Gastrocnemius medialis (tissue), 4 donors: ENCODE measurements around the gene ENTPD7.

Experiments used
- CTCF ChIP-seq, 5 experiments: fragments of 450-650 bp in 3 of 5; fragments of 200-600 bp in 2 of 5; sonication (generic) in 2 of 5; IDR thresholded peaks in 4 of 5; conservative IDR thresholded peaks in 1 of 5; 1 replicate in 4 of 5; 2 replicates in 1 of 5; pipeline ENCODE4 v1.5.1; 2016 to 2019; ENCODE audit warnings: antibody characterized with exemption in 5 of 5, mild to moderate bottlenecking in 3 of 5, moderate library complexity in 3 of 5
- POLR2A ChIP-seq, 2 donors: fragments of 450-650 bp; IDR thresholded peaks; one replicate each; pipeline ENCODE4 v1.6.1; 2017; ENCODE audit warnings: antibody characterized with exemption in 2 of 2, mild to moderate bottlenecking in 2 of 2, moderate library complexity in 2 of 2

- TF ChIP-seq CTCF (IDR thresholded peaks at IDR 0.05 in 4 of 5, conservative IDR thresholded peaks at IDR 0.05 in 1 of 5) (no peak), POLR2A (IDR thresholded peaks at IDR 0.05) (no peak)
Observed at GRCh38 chr10:99740260-99740659, 81.0 kb downstream of the ENTPD7 start.
